SK-N-SH treated with all-trans-retinoic acid at 6 μM for 48 hours (cell line): Measurements from ENCODE around the gene CTCFL.

Source experiments
- ATAC-seq: fragments of 200-7000 bp; cut with Tn5 transposase; 3 replicates; pipeline ENCODE4 v1.9.1; 2020; ENCODE audit warnings: mild to moderate bottlenecking, moderate library complexity
- ARNTL ChIP-seq: fragments of 450-650 bp; formaldehyde crosslinking; IDR thresholded peaks from 2 replicates; pipeline ENCODE4 v1.5.0; 2020; ENCODE audit warnings: low read depth, mild to moderate bottlenecking, moderate library complexity, borderline replicate concordance
- BACH2 ChIP-seq: fragments of 250-450 bp; sonication (Bioruptor Pico); IDR thresholded peaks from 2 replicates; pipeline ENCODE4 v1.9.0; 2021; ENCODE audit warnings: mild to moderate bottlenecking, borderline replicate concordance
- CSDC2 ChIP-seq: fragments of 250-450 bp; sonication (Bioruptor Pico); IDR thresholded peaks from 2 replicates; pipeline ENCODE4 v1.5.0; 2020; ENCODE audit warnings: mild to moderate bottlenecking, moderate library complexity
- ESRRG ChIP-seq: fragments of 250-450 bp; sonication (Bioruptor Pico); IDR thresholded peaks from 2 replicates; pipeline ENCODE4 v1.6.1; 2021; ENCODE audit warnings: mild to moderate bottlenecking
- GLIS3 ChIP-seq: fragments of 250-450 bp; sonication (Bioruptor Pico); IDR thresholded peaks from 2 replicates; pipeline ENCODE4 v1.5.0; 2020; ENCODE audit warnings: mild to moderate bottlenecking, moderate library complexity
- ISL1 ChIP-seq: fragments of 250-450 bp; sonication (Bioruptor Pico); IDR thresholded peaks from 2 replicates; pipeline ENCODE4 v2.1.2; 2022; ENCODE audit warnings: mild to moderate bottlenecking, moderate library complexity
- OSR1 ChIP-seq: fragments of 250-450 bp; sonication (Bioruptor Pico); IDR thresholded peaks from 2 replicates; pipeline ENCODE4 v1.8.0; 2022; ENCODE audit warnings: moderate library complexity, mild to moderate bottlenecking, inconsistent platforms
- PPARA ChIP-seq: fragments of 250-450 bp; sonication (Bioruptor Pico); IDR thresholded peaks from 2 replicates; pipeline ENCODE4 v1.5.0; 2020; ENCODE audit warnings: mild to moderate bottlenecking, borderline replicate concordance
- RARB ChIP-seq: fragments of 250-450 bp; sonication (Bioruptor Pico); IDR thresholded peaks from 2 replicates; pipeline ENCODE4 v1.8.0; 2021; ENCODE audit warnings: mild to moderate bottlenecking, moderate library complexity
- SNAI2 ChIP-seq: fragments of 250-450 bp; sonication (Bioruptor Pico); IDR thresholded peaks from 2 replicates; pipeline ENCODE4 v1.5.0; 2020; ENCODE audit warnings: mild to moderate bottlenecking, moderate library complexity
- TCF4 ChIP-seq: fragments of 250-450 bp; sonication (Bioruptor Pico); IDR thresholded peaks from 2 replicates; pipeline ENCODE4 v1.8.0; 2021; ENCODE audit warnings: mild to moderate bottlenecking, moderate library complexity, borderline replicate concordance
- TOX ChIP-seq: fragments of 250-450 bp; sonication (Bioruptor Pico); IDR thresholded peaks from 2 replicates; pipeline ENCODE4 v1.8.0; 2021; ENCODE audit warnings: mild to moderate bottlenecking, moderate library complexity, borderline replicate concordance
- ZC3H10 ChIP-seq: fragments of 250-450 bp; sonication (Bioruptor Pico); IDR thresholded peaks from 2 replicates; pipeline ENCODE4 v1.5.1; 2021; ENCODE audit warnings: mild to moderate bottlenecking, moderate library complexity
- ZFP3 ChIP-seq: fragments of 250-450 bp; sonication (Bioruptor Pico); IDR thresholded peaks from 2 replicates; pipeline ENCODE4 v1.5.0; 2020; ENCODE audit warnings: mild to moderate bottlenecking, moderate library complexity
- ZFP30 ChIP-seq: fragments of 450-650 bp; formaldehyde crosslinking; IDR thresholded peaks from 2 replicates; pipeline ENCODE4 v1.5.0; 2022; ENCODE audit warnings: mild to moderate bottlenecking, moderate library complexity
- ZNF565 ChIP-seq: fragments of 450-650 bp; formaldehyde crosslinking; conservative IDR thresholded peaks from 2 replicates; pipeline ENCODE4 v1.5.0; 2020; ENCODE audit warnings: low read depth, mild to moderate bottlenecking, moderate library complexity
- ZNF70 ChIP-seq: fragments of 450-650 bp; formaldehyde crosslinking; IDR thresholded peaks from 2 replicates; pipeline ENCODE4 v1.5.0; 2020; ENCODE audit warnings: mild to moderate bottlenecking, moderate library complexity
- ZNF8 ChIP-seq: fragments of 450-650 bp; formaldehyde crosslinking; IDR thresholded peaks from 2 replicates; pipeline ENCODE4 v1.5.0; 2020; ENCODE audit warnings: mild to moderate bottlenecking, moderate library complexity
- TF ChIP-seq, protein P1 (sequence below): fragments of 250-450 bp; sonication (Bioruptor Pico); IDR thresholded peaks from 2 replicates; pipeline ENCODE4 v1.8.0; 2021; ENCODE audit warnings: low read depth, mild to moderate bottlenecking, moderate library complexity, borderline replicate concordance
- TF ChIP-seq, protein P2 (sequence below): fragments of 250-450 bp; sonication (Bioruptor Pico); IDR thresholded peaks from 2 replicates; pipeline ENCODE4 v1.5.0; 2020; ENCODE audit warnings: mild to moderate bottlenecking, moderate library complexity
- TF ChIP-seq, protein P3 (sequence below): fragments of 250-450 bp; sonication (Bioruptor Pico); IDR thresholded peaks from 2 replicates; pipeline ENCODE4 v1.5.1; 2020; ENCODE audit warnings: low read depth, mild to moderate bottlenecking, moderate library complexity
- TF ChIP-seq, protein P4 (sequence below): fragments of 250-450 bp; sonication (Bioruptor Pico); IDR thresholded peaks from 2 replicates; pipeline ENCODE4 v1.8.0; 2020; ENCODE audit warnings: mild to moderate bottlenecking, moderate library complexity, borderline replicate concordance

CTCFL gene

DNA sequence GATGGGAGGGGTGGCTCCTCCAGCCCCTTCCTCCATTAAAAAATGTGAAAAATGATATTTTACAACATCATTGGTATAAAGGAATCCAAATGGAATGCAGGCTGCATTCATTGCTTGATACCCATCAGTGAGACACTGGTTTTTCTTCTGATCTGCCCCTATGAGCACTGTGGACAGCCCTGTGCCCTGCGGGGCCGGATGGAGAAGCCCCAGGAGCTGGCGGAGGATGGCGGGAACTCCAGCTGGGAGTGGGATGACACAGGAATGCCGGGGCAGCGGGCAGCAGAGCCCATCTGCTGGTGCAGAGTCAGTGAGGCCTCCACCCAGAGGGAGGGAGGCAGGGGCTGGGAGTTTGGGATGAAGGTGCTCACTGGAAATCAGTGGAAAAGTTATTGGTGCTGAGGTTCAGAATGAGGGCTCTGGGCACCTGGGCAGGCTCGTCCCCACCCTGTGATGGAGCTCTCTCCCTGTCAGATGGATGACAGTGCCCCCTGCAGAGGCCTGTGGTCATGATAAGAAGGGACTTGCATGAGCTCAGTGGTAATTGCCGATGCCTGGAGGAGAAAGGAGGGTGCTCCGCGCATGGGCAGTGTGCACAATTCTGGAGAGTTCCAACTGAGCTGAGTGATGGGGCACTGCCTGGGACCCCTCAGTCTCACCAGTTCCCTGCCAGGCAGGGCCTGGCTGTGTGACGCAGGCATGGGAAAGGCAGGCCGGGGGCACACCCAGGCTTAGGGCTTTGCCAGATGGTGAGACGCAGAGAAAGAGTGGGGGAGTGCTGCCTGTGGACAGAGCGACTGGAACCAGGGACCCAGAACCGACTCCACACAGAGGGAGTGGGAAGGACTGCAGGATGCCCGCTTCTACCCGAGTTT, 23.2 kb downstream of the CTCFL start (continued):
- TF ChIP-seq, protein P1, sequence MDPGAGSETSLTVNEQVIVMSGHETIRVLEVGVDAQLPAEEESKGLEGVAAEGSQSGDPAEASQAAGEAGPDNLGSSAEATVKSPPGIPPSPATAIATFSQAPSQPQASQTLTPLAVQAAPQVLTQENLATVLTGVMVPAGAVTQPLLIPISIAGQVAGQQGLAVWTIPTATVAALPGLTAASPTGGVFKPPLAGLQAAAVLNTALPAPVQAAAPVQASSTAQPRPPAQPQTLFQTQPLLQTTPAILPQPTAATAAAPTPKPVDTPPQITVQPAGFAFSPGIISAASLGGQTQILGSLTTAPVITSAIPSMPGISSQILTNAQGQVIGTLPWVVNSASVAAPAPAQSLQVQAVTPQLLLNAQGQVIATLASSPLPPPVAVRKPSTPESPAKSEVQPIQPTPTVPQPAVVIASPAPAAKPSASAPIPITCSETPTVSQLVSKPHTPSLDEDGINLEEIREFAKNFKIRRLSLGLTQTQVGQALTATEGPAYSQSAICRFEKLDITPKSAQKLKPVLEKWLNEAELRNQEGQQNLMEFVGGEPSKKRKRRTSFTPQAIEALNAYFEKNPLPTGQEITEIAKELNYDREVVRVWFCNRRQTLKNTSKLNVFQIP (CRISPR knock-in tag), result no peak
- TF ChIP-seq ZNF8 (CRISPR knock-in tag), result no peak

DNA sequence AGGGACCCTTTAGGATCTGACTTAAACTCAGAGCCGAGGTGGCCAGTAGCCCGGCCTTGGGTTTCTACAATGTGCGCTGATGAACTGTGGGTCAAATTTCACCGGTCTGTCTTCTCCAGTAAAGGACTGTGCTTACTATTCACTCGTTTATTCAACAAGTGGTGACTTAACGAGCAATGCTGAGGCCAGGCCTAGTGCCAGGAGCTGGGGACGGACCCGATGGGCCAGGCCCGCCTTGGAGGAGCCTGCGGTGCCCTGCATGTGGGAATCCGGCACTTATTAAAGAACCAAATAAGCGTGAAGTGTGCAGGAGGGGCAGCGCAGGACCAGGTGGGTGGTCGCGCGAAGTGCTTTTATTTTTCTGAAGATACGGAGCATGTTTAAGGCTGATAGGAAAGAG, 24.0 kb downstream of the CTCFL start:
- ATAC-seq, result no peak
- TF ChIP-seq ZFP3 (CRISPR knock-in tag) (no peak), ESRRG (CRISPR knock-in tag) (no peak), CSDC2 (CRISPR knock-in tag) (no peak), GLIS3 (CRISPR knock-in tag) (no peak), TCF4 (CRISPR knock-in tag) (no peak), RARB (no peak), ZNF8 (CRISPR knock-in tag) (no peak)
- TF ChIP-seq, protein P2, sequence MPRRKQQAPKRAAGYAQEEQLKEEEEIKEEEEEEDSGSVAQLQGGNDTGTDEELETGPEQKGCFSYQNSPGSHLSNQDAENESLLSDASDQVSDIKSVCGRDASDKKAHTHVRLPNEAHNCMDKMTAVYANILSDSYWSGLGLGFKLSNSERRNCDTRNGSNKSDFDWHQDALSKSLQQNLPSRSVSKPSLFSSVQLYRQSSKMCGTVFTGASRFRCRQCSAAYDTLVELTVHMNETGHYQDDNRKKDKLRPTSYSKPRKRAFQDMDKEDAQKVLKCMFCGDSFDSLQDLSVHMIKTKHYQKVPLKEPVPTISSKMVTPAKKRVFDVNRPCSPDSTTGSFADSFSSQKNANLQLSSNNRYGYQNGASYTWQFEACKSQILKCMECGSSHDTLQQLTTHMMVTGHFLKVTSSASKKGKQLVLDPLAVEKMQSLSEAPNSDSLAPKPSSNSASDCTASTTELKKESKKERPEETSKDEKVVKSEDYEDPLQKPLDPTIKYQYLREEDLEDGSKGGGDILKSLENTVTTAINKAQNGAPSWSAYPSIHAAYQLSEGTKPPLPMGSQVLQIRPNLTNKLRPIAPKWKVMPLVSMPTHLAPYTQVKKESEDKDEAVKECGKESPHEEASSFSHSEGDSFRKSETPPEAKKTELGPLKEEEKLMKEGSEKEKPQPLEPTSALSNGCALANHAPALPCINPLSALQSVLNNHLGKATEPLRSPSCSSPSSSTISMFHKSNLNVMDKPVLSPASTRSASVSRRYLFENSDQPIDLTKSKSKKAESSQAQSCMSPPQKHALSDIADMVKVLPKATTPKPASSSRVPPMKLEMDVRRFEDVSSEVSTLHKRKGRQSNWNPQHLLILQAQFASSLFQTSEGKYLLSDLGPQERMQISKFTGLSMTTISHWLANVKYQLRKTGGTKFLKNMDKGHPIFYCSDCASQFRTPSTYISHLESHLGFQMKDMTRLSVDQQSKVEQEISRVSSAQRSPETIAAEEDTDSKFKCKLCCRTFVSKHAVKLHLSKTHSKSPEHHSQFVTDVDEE, result no peak

DNA sequence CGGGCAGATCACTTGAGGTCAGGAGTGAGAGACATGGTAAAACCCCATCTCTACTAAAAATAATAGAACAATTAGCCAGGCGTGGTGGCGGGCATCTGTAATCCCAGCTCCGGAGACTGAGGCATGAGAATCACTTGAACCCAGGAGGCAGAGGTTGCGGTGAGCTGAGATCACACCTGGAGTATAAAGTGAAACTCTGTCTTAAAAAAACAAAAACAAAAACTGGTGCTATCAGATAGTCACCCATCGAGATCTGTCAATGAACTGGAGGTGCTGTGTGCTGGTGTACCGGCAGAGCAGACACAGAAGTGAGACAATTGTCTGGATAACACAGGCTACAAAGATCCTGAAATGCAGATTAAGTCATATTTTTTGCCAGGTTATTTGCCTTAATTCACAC, 24.7 kb downstream of the CTCFL start:
- TF ChIP-seq ISL1 (no peak), ZFP30 (no peak), CSDC2 (CRISPR knock-in tag) (no peak), TCF4 (CRISPR knock-in tag) (no peak), ARNTL (CRISPR knock-in tag) (no peak), PPARA (no peak), SNAI2 (CRISPR knock-in tag) (no peak)
- TF ChIP-seq, protein P3, sequence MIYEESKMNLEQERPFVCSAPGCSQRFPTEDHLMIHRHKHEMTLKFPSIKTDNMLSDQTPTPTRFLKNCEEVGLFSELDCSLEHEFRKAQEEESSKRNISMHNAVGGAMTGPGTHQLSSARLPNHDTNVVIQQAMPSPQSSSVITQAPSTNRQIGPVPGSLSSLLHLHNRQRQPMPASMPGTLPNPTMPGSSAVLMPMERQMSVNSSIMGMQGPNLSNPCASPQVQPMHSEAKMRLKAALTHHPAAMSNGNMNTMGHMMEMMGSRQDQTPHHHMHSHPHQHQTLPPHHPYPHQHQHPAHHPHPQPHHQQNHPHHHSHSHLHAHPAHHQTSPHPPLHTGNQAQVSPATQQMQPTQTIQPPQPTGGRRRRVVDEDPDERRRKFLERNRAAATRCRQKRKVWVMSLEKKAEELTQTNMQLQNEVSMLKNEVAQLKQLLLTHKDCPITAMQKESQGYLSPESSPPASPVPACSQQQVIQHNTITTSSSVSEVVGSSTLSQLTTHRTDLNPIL (CRISPR knock-in tag), result no peak
- ATAC-seq, result no peak

DNA sequence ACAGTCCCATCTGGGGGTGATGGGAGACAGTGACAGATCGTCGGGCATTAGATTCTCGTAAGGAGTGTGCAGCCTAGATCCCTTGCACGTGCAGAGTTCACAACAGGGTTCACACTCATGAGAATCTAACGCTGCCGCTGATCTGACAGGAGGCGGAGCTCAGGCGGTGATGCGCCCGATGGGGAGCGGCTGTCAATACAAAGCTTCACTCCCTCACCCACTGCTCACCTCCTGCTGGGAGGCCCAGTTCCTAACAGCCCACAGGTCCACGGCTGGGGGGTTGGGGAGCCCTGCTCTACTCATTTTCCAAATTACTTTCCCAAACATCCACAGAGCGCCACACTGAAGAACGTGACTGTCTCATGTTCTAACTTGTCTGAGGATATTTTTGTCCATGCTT, 25.3 kb downstream of the CTCFL start:
- ATAC-seq, result no peak
- TF ChIP-seq ZNF70 (CRISPR knock-in tag), result no peak

DNA sequence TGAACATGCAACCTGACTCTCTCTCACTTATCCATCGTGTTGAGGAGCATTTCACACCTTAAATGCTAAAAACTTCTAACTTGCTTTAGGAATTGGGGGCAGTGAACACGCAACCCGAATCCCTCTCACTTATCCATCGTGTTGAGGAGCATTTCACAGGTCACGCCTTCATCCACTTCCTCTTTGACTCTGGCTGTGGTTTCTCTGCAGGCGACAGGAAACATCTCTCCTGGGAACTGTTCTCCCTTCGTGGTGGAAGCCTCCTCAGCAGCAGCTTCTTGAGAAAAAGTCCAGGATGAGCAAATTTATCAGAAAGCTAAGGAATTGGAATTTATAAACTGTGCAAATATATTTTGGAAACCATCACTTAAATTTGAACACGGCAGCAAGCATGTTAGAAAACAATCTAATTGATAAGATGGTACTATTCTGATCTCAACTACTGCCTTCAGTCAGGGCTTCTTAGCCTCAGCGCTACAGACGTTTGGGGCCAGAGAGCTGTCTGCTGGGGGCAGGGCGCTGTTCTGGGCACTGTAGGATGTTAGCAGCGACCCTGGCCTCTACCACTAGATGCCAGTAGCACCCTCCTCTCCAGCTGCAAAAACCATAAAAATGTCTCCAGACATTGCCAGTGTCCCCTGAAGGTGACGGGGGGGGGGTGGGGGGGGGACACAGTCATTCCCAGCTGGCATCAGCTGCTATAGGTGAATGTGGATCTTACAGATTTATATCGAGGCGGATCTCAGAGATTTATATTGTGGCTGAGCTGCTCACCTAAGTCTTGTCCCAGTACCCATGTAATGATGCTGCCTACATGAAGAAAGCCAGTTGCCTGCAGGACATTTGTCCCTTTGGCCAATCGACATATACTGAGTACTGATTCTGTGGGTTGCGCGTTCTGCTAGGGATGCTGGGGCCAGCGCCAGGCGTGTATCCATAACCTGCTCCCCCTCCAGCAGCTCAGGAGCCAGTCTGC, 26.2 kb downstream of the CTCFL start:
- ATAC-seq, result peak; percentile 79
- TF ChIP-seq, protein P4, sequence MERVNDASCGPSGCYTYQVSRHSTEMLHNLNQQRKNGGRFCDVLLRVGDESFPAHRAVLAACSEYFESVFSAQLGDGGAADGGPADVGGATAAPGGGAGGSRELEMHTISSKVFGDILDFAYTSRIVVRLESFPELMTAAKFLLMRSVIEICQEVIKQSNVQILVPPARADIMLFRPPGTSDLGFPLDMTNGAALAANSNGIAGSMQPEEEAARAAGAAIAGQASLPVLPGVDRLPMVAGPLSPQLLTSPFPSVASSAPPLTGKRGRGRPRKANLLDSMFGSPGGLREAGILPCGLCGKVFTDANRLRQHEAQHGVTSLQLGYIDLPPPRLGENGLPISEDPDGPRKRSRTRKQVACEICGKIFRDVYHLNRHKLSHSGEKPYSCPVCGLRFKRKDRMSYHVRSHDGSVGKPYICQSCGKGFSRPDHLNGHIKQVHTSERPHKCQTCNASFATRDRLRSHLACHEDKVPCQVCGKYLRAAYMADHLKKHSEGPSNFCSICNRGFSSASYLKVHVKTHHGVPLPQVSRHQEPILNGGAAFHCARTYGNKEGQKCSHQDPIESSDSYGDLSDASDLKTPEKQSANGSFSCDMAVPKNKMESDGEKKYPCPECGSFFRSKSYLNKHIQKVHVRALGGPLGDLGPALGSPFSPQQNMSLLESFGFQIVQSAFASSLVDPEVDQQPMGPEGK (CRISPR knock-in tag), result no peak
- no peak for TF ChIP-seq PPARA
- no peak for TF ChIP-seq TOX (CRISPR knock-in tag)
- TF ChIP-seq ZNF565 (CRISPR knock-in tag), result no peak
- no peak for TF ChIP-seq ZNF70 (CRISPR knock-in tag)
- no peak for TF ChIP-seq ISL1
- no peak for TF ChIP-seq ZC3H10 (CRISPR knock-in tag)
- no peak for TF ChIP-seq ZFP30
- TF ChIP-seq ZFP3 (CRISPR knock-in tag), result no peak
- no peak for TF ChIP-seq CSDC2 (CRISPR knock-in tag)
- no peak for TF ChIP-seq OSR1 (CRISPR knock-in tag)
- TF ChIP-seq, protein P1 (CRISPR knock-in tag), result no peak
- TF ChIP-seq BACH2 (CRISPR knock-in tag), result no peak
